Prostate gland (tissue), 2 donors: ENCODE results near the gene ZGPAT. TPM values are rescaled to one million over a fixed set of nuclear protein-coding genes. Genes with fewer than 3 reads are reported as not detected.

Experiments used
- DNase-seq: peaks from one replicate; pipeline ENCODE4 v3.0.0-alpha.2; 2019; ENCODE audit warnings: low spot score
- H3K27ac ChIP-seq, 2 donors: fragments of 200-600 bp; sonication (generic); 2 replicates each; pipeline ENCODE4 v1.5.1; 2017 to 2019
- H3K27me3 ChIP-seq: fragments of 200-600 bp; sonication (generic); replicated peaks from 2 replicates; pipeline ENCODE4 v1.5.1; 2019; ENCODE audit not compliant: insufficient read depth
- H3K36me3 ChIP-seq, 2 donors: fragments of 200-600 bp; sonication (generic); 1 replicate in 1 of 2; 2 replicates in 1 of 2; pipeline versions ENCODE4 v1.5.1 to v1.8.1; 2017 to 2019
- H3K4me1 ChIP-seq: fragments of 200-600 bp; sonication (generic); replicated peaks from 2 replicates; pipeline ENCODE4 v1.5.1; 2019
- H3K4me3 ChIP-seq, 2 donors: fragments of 200-600 bp; sonication (generic); 2 replicates each; pipeline ENCODE4 v1.5.1; 2017 to 2019
- H3K9me3 ChIP-seq: fragments of 200-600 bp; sonication (generic); 2 replicates; pipeline ENCODE4 v1.5.1; 2017
- CTCF ChIP-seq, 4 experiments: fragments of 200-600 bp in 2 of 4; fragments of 450-650 bp in 2 of 4; sonication (generic) in 2 of 4; IDR thresholded peaks; 1 replicate in 3 of 4; 2 replicates in 1 of 4; pipeline ENCODE4 v1.5.1; 2016 to 2019; ENCODE audit warnings: antibody characterized with exemption in 4 of 4, mild to moderate bottlenecking in 2 of 4, moderate library complexity in 2 of 4
- POLR2A ChIP-seq: fragments of 450-650 bp; IDR thresholded peaks from one replicate; pipeline ENCODE4 v1.6.1; 2016; ENCODE audit warnings: antibody characterized with exemption, mild to moderate bottlenecking
- POLR2AphosphoS5 ChIP-seq: sonication (generic); formaldehyde crosslinking; IDR thresholded peaks from one replicate; pipeline ENCODE4 v1.6.1; 2017; ENCODE audit warnings: antibody characterized with exemption
- WGBS: methylation state at CpG from one replicate; pipeline ENCODE4 v1.1.5; 2018; 5-methylcytosine and 5-hydroxymethylcytosine counted together
- intact Hi-C: fragments of 100-400 bp; cut with DNase I; formaldehyde crosslinking; loops from one replicate; pipeline ENCODE4 v1.14.2; 2022
- total RNA-seq, 2 donors: library from RNA; depleted of rRNA; stranded (reverse); fragments of >200 nt; gene quantifications; one replicate each; pipeline ENCODE4 v1.1.0, GENCODE V29; 2016

Gene ZGPAT
- total RNA-seq, 2 donors from 2014 or later, result 29.3 to 55.5 TPM

GRCh38 chr20:63778034-63778752 lies 70.4 kb downstream of the ZGPAT start:
- Histone ChIP-seq H3K36me3 (no peaks in the 10 kb centered on the region), H3K27me3 (no peaks in the 10 kb centered on the region), H3K4me1 (no peaks in the 10 kb centered on the region), H3K4me3 (no peak overlapping the region), H3K9me3 (no peaks in the 10 kb centered on the region), H3K27ac (no peak overlapping the region)
- no peak for TF ChIP-seq POLR2AphosphoS5
- no peak for TF ChIP-seq POLR2A
- no peak for TF ChIP-seq CTCF (IDR thresholded peaks at IDR 0.05)
- intact Hi-C loops, result loop anchor here (10.0 kb wide), 1 partner anchor 197 kb away; the partner anchor contains the start of gene SAMD10
- DNase-seq, result no peak
- WGBS, result 72% methylated on average over 19 of the region's 19 CpGs

- DNase-seq, result no peak
- TF ChIP-seq POLR2A, result no peak
- no peak for TF ChIP-seq CTCF (IDR thresholded peaks at IDR 0.05)
- no peak for TF ChIP-seq POLR2AphosphoS5
- intact Hi-C loops, result loop anchor here (10.0 kb wide), 1 partner anchor 196 kb away; the partner anchor contains the start of gene SAMD10
- no peaks in the 10 kb centered on the region for H3K9me3 ChIP-seq
- H3K27ac ChIP-seq, result no peak overlapping the region
- WGBS, result 91% methylated on average over 9 of the region's 9 CpGs
- no peaks in the 10 kb centered on the region for H3K4me1 ChIP-seq
- no peak overlapping the region for H3K4me3 ChIP-seq
- no peaks in the 10 kb centered on the region for H3K27me3 ChIP-seq
- H3K36me3 ChIP-seq, result no peaks in the 10 kb centered on the region
These were observed 71.0 kb downstream of the ZGPAT start for GRCh38 chr20:63778857-63779256.

- Histone ChIP-seq H3K36me3 (no peaks in the 10 kb centered on the region), H3K27ac (no peak overlapping the region), H3K4me1 (no peaks in the 10 kb centered on the region), H3K27me3 (no peaks in the 10 kb centered on the region), H3K9me3 (no peaks in the 10 kb centered on the region), H3K4me3 (no peak overlapping the region)
- intact Hi-C loops, result no loop called here
- no peak for DNase-seq
- WGBS, result 92% methylated on average over 14 of the region's 14 CpGs
- TF ChIP-seq POLR2AphosphoS5, result no peak
- TF ChIP-seq POLR2A, result no peak
- TF ChIP-seq CTCF (IDR thresholded peaks at IDR 0.05), result no peak
These were observed 73.3 kb downstream of the ZGPAT start for GRCh38 chr20:63781181-63781580.

- Histone ChIP-seq H3K27ac (no peak overlapping the region), H3K36me3 (no peaks in the 10 kb centered on the region), H3K27me3 (no peaks in the 10 kb centered on the region), H3K9me3 (no peaks in the 10 kb centered on the region), H3K4me1 (no peaks in the 10 kb centered on the region), H3K4me3 (no peak overlapping the region)
- intact Hi-C loops, result no loop called here
- WGBS, result 74% methylated on average over 17 of the region's 18 CpGs
- TF ChIP-seq POLR2AphosphoS5 (no peak), CTCF (IDR thresholded peaks at IDR 0.05) (no peak), POLR2A (no peak)
- DNase-seq, result no peak
These were observed 74.2 kb downstream of the ZGPAT start for GRCh38 chr20:63782051-63782471.

- no peak overlapping the region for H3K4me3 ChIP-seq
- no peaks in the 10 kb centered on the region for H3K27me3 ChIP-seq
- intact Hi-C loops, result no loop called here
- no peak for TF ChIP-seq CTCF (IDR thresholded peaks at IDR 0.05)
- H3K36me3 ChIP-seq, result no peaks in the 10 kb centered on the region
- no peaks in the 10 kb centered on the region for H3K4me1 ChIP-seq
- H3K27ac ChIP-seq, result no peak overlapping the region
- H3K9me3 ChIP-seq, result no peaks in the 10 kb centered on the region
- 85% methylated on average over 12 of the region's 12 CpGs for WGBS
- DNase-seq, result no peak
These were observed 74.7 kb downstream of the ZGPAT start for GRCh38 chr20:63782521-63782971.
